Fibroblast of the aortic adventitia (primary cell): ENCODE data around the gene LRGUK. TPM values are rescaled to one million over a fixed set of nuclear protein-coding genes. Genes with fewer than 3 reads are reported as not detected.

Source experiments
- DNase-seq: peaks from one replicate; pipeline ENCODE4 v3.0.0-alpha.2; 2010; ENCODE audit warnings: low read depth
- H3K4me3 ChIP-seq: 2 replicates; pipeline ENCODE4 v1.5.1; 2011; ENCODE audit warnings: low read depth, mild to moderate bottlenecking, control low read depth, low read length, moderate library complexity
- CTCF ChIP-seq: IDR thresholded peaks from 2 replicates; pipeline ENCODE4 v1.5.1; 2011; ENCODE audit warnings: mild to moderate bottlenecking, low read length, control low read depth, inconsistent platforms; ENCODE audit not compliant: insufficient read depth
- total RNA-seq: library from RNA; depleted of rRNA; stranded (reverse); fragments of >200 nt; gene quantifications from 2 replicates; pipeline ENCODE4 v1.2.3, GENCODE V29; 2012; ENCODE audit warnings: low replicate concordance

Gene LRGUK
- total RNA-seq, 1 donor = 0.09 TPM

DNA sequence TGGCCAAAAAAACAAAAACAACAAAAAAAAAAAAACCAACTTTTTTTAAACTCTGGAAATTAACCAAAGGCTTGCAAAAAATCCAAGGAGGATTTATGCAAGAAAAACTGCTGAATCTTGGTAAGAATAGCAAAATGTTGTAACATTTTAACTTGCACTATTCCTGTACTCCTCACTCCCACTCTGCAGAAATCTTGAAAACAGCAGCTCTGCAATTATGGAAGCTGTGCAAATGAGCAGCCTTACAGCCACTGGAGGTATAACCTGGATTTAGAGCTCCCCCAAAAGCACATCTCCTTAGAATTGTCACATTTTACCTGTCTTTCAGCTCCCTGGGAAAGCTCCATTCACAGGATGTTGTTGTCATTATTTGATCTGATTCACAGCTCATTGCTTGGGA is 41.8 kb upstream of the LRGUK start:
- no peak for DNase-seq
- TF ChIP-seq CTCF = no peak
- no peak overlapping the region for H3K4me3 ChIP-seq

- TF ChIP-seq CTCF = no peak
- no peak for DNase-seq
- H3K4me3 ChIP-seq = no peak overlapping the region
Observed at GRCh38 chr7:134086998-134087735, 40.0 kb upstream of the LRGUK start.

- no peak for DNase-seq
- H3K4me3 ChIP-seq = no peak overlapping the region
- no peak for TF ChIP-seq CTCF
Observed at GRCh38 chr7:134088199-134088598, 38.9 kb upstream of the LRGUK start.

- no peak for TF ChIP-seq CTCF
- H3K4me3 ChIP-seq = no peak overlapping the region
- DNase-seq = no peak
Observed at GRCh38 chr7:134089446-134089845, 37.7 kb upstream of the LRGUK start.

DNA sequence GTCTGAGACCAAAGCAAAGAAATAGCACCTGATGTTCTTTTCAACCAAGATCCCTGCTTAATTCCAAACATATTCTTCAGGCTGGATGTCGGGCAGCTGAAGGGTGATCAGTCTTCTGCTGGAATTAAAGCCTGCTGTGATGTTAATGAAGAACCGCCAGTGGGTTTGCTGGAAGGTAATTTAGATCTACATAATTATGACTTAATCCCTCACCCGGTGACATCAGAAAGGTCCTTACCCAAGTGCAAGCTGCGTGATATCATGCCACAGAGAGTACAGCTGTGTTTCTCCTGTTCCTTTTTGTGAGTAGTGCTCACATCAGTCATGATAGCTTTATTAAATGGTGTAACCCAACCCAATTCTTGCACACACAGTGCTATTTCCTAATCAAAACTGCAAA is 29.1 kb upstream of the LRGUK start:
- TF ChIP-seq CTCF = no peak
- no peak for DNase-seq
- H3K4me3 ChIP-seq = no peak overlapping the region

DNA sequence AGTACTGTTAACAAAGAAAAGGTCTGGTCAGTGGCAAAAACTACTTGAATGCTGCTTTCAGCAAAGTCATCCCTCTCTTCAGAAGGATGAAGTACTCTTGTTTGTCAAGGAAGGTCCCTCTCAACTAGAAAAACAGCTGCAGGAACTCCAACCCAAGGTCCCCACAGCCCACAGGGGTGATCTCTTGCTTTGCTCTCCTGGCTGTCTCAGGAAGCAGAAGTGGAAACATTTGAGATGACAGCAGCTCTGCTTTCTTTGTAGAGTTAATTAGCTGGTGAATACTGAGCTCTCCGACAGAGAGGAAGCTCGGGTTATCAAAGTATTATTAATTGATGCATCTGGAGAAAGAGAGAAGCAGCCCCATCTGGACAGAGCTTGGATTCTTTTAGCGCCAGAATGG is 25.4 kb upstream of the LRGUK start:
- no peak for DNase-seq
- TF ChIP-seq CTCF = no peak
- H3K4me3 ChIP-seq = no peak overlapping the region

- no peak for DNase-seq
- H3K4me3 ChIP-seq = no peak overlapping the region
- no peak for TF ChIP-seq CTCF
Observed at GRCh38 chr7:134104166-134104565, 23.0 kb upstream of the LRGUK start.
